Right renal cortex interstitium (tissue), 3 donors: ENCODE data around the gene METTL27. TPM values are rescaled to one million over a fixed set of nuclear protein-coding genes. Genes with fewer than 3 reads are reported as not detected.
"Not testable (repeated sequence)": the region's sequence is repeated elsewhere in the genome, so short reads cannot be mapped to it uniquely, and the experiment has no call there.

Experiments
- DNase-seq, 3 donors: peaks; one replicate each; pipeline ENCODE4 v3.0.0-alpha.2; 2013; ENCODE audit warnings: low read depth in 3 of 3, low spot score in 2 of 3
- polyA plus RNA-seq, 3 donors: library from polyadenylated mRNA; unstranded; fragments of 120-200 nt; gene quantifications; one replicate each; pipeline ENCODE4 v1.2.1, GENCODE V29; 2013; ENCODE audit not compliant: insufficient read length in 3 of 3

METTL27 gene
- polyA plus RNA-seq, 3 donors: 3.4 to 12.2 (median 8.8) TPM

DNA sequence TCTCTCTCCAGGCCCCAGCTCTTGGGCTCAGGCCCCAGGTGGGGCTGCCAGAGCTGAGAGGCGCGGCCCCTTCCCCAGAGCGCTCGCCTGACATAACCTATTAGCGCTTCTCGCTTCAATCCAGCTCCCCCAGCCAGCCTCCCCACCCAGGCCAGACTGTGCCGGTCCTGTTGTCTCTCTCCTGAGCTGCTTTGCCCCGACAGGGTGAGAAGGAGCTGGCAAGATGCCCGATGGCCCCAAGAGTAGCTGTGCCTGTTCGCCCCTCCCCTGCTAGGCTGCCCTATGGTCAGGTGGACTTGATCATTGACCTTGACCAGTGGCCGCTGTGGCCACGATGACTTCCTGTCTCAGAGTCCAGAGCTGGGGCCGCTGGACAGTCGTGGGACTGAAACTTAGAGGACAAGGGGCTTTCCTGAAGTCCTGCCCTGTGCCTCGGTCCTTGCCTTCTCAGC lies 27.8 kb upstream of the METTL27 start:
- no peak for DNase-seq

DNA sequence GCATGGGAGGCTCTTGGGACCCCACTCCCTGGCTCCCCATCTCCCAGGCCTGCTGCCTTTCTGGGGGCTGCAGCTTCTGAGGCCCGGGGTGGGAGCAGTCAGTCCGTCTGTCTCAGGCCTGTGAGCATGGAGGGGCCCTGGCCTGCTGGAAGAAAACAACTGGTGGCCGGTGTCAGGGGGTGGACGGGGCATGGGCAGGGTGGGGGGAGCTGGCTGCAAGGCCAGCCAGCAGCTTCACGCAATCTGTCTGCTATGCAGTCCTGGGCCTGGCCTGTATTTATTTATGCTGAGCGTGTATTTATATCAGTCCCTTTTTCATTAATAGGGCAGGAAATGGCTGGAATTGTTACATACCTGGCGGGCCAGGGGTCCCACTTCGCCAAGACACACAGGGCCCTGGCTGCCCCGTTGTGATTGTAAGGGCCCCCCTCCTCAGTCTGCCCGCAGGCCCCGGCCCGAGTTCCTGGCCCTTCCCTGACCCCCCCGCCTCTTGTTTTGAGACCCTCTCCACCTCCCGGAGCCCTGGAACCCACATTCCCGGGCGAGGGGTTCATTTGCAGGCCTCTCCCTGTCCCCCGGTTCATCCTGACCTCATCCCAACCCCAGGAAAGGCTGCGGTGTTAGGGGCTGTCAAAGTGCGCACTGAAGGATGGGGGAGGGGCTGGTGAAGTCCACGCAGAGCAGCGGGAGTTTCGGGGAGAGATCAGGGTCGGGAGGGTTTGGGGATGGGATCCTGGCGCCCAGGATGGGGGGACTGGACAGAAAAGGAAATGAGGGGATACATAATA lies 26.9 kb upstream of the METTL27 start:
- no peak for DNase-seq

DNA sequence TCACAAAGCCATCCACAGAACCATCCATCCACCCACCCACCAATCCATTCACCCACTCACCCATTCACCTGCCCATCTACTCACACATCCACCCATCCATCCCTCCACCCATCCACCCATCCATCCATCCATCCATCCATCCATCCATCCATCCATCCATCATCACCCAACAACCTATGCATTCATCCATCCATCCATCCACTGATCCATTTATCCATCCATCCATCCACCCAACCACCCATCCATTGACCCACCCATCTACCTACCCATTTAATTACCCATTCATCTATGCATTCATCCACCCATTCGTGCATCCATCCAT lies 24.1 kb upstream of the METTL27 start:
- DNase-seq: no peak

DNA sequence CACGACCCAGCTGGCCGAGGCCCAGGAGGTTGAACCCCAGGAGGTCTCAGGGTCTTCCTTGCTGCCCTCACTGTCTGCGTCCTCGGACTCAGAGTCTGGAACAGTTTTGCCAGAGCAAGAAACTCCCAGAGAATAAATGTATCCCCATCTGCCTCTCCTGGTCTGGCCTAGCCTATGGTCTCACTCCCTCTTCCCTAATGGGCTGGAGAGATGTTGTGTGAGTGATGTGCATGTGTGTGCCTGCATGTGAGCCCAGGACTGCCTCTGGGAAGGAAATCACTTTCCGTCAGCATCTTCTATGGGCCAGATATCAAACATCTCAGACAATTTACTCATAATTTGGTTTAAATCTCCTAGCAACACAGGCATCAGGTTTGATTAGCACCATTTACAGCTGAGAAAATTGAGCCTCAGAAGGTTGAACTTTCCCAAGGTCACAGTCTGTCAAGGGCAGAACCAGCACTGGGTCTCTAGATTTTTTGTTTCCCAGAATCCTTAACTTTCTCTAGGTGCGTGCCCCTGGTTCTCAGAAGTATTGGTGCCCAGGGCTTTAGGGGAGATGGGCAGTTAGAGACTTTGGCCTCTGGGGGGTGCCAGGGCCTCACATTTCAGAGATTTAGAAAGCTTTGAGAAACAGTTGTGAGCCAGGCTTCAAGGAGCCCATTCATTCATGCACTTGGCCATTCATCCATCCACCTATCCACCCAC lies 23.6 kb upstream of the METTL27 start:
- DNase-seq: no peak

GRCh38 chr7:73864981-73865711 lies 22.8 kb upstream of the METTL27 start:
- no peak for DNase-seq

GRCh38 chr7:73861305-73861704 lies 19.0 kb upstream of the METTL27 start:
- DNase-seq: no peak

GRCh38 chr7:73860859-73861258 lies 18.5 kb upstream of the METTL27 start, which contains the start of gene TMEM270:
TMEM270 (plus strand) TSS chr7:73861159; CDS start chr7:73861195, 36 bp downstream.
- DNase-seq: no peak

- no peak for DNase-seq
Observed at GRCh38 chr7:73858807-73859206, 16.5 kb upstream of the METTL27 start.

- no peak for DNase-seq
Observed at GRCh38 chr7:73856941-73857340, 14.6 kb upstream of the METTL27 start.

DNA sequence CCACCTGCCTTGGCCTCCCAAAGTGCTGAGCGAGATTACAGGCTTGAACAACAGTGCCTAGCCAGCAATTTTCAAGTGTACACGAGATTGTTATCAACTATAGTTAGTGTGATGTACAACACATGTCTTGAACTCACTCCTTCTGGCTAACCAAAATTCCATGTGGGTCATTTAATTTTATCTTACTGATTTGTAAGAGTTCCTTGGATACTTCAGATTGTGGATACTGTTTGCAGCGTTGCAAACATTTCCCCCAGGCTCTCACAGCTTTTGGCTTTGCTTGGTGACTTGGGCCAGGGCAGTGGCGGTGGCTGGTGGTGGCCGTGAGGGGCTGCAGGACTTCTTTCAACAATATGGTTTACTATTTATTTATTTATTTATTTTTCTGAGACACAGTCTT lies 10.2 kb upstream of the METTL27 start:
- DNase-seq: no peak

- no peak for DNase-seq
Observed at GRCh38 chr7:73851410-73852338, 9.4 kb upstream of the METTL27 start.

DNA sequence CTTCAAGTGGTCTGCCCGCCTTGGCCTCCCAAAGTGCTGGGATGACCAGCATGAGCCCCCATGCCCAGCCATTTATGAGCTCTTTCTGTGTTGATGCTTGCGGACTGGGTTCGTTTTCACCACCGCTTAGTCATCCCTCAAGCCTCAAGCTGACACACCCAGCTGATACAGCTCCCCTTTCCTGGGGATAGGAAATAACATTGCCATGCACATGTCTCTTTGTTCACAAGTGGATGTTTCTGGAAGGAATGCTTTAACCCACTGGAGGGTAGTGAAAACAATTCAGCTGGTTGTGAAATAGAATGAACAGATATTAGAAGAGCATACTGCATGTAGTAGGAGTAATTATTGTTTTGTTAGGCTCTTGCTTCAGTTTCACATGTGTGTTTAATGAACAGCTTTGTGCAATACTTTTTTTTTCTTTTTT lies 8.5 kb upstream of the METTL27 start:
- no peak for DNase-seq

GRCh38 chr7:73847941-73848723 lies 5.8 kb upstream of the METTL27 start:
- no peak for DNase-seq

GRCh38 chr7:73845701-73846195 lies 3.4 kb upstream of the METTL27 start:
- DNase-seq: not testable (repeated sequence)

- DNase-seq: no peak
Observed at GRCh38 chr7:73844848-73845460, 2.6 kb upstream of the METTL27 start.

- DNase-seq: no peak
Observed at GRCh38 chr7:73844131-73844547, 1.8 kb upstream of the METTL27 start.

- no peak for DNase-seq
Observed at GRCh38 chr7:73841689-73842066, 638 bp downstream of the METTL27 start.

DNA sequence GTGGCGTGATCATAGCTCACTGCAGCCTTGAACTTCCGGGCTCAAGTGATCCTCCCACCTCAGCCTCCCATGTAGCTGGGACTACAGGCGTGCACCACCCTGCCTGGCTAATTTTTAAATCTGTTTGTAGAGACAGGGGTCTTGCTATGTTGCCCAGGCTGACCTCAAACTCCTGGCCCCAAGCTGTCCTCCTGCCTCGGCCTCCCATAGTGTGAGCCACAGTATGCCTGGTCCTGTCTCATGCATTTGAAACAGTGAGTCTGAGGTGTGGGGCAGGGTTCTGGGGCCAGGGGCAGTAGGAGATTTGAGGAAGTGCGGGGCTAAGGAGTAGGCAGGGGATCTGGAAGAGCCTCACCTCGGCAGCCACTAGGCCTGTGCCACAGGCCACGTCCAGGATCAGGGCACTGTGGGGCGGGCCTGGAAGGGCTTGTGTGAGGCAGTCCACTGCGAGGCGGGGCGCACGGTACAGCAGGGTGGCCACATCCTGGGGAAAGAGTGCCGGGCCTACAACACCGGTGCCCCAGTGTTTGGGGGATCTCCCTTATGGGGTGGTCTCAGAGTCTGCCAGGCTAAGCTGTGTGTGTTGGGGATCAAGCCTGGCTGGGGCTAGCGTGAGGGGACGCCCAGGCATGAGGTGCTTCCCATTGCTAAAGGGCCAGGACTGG lies 1.5 kb downstream of the METTL27 start:
- DNase-seq: no peak
